Measurements from ENCODE around the gene MYO15A.

Gene MYO15A

DNA sequence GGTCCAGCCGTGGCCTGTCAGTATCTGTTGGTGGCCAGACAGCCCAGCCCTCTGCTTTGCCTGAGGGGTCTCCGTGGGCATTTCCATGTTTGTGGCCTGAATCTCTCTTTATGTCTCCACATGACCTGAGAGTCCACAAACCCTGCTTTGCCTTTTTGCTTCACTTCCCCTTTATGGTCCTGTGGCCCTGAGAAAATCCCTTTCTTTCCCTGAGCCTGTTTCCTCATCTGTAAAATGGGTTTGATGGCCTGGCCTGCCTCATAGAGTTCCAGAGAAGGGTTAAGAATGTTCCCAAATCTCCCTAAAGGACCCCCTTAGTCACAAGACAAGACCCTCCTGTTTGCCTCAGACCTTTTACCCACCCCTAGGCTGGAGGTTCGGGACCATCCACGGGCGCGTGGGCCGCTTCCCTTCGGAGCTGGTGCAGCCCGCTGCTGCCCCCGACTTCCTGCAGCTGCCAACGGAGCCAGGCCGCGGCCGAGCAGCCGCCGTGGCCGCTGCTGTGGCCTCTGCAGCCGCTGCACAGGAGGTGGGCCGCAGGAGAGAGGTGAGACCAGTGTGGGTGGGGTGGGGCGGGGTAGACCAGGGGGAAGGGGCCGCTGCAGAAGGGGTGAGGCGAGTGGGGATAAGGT is 48.9 kb downstream of the MYO15A start:
- DNase-seq (ENCODE audit: low read depth in 1 of 2, low spot score in 1 of 2): no peak

- DNase-seq (ENCODE audit: low read depth in 1 of 2, low spot score in 1 of 2): peak; percentile 83 to 88
These were observed 49.6 kb downstream of the MYO15A start for GRCh38 chr17:18158022-18158600.

DNA sequence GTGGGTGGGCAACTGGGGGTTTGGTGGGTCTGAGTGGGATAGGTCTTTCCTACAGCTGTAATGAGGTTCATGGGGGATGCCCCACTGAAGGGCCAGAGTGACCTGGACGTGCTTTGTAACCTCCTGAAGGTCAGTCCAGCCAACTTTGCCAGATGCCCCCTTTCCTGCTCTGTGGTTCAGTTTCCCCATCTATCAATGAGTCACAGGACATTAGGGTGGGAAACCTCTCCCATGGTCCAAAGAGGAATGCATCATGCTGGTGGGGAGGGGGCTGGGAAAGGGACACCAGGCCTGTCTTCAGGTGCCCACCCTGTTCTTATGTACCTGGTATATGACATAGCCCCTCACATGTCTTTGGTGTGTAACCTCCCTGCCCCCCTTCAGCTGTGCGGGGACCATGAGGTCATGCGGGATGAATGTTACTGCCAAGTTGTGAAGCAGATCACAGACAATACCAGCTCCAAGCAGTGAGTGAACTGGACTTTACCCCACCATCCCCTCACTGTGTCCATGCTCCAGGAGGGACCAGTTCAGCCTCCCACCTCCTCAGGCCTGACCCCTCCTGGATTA is 51.1 kb downstream of the MYO15A start:
- no peak for DNase-seq (ENCODE audit: low read depth in 1 of 2, low spot score in 1 of 2)

GRCh38 chr17:18160128-18160856 is 51.7 kb downstream of the MYO15A start:
- DNase-seq (ENCODE audit: low read depth in 1 of 2, low spot score in 1 of 2): no peak

DNA sequence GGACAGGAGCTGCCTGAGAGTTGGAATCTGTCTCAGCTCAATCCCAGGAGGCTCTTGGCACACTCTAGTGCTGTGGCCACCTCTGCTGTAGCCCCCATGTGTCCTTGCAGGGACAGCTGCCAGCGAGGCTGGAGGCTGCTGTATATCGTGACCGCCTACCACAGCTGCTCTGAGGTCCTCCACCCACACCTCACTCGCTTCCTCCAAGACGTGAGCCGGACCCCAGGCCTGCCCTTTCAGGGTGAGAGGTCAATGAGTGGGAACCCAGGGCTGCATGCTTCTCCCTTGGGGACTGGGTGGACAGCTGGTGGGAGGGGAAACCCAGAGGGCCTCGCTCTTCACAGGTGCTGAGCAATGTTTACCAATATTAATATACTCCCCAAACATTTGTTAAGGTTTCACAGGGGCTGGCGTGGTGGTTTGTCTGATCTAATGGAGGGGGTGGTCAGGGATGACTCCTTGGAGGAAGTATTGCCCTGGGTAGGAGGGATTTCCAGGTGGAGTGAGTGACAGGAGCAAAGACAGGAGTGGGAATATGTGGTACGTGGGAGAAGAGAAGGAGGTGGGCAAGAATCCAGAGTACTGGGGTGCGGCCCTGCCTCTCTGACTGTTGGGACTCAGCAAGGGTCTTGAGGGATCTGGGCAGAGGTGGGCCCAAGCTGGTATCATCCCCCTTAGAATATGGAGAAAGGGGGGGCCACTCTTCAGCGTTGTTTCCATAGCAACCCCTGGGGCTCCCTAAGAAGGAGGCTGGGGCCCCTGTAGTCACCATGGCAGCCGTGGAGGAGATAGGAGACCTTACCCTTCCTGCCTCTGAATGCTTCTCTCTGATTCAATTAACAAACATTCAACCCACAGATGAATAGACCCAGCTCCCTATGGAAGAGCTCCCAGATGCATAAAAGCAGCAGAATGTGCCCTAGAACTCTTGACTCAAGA is 52.9 kb downstream of the MYO15A start:
- DNase-seq (ENCODE audit: low read depth in 1 of 2, low spot score in 1 of 2): no peak

DNA sequence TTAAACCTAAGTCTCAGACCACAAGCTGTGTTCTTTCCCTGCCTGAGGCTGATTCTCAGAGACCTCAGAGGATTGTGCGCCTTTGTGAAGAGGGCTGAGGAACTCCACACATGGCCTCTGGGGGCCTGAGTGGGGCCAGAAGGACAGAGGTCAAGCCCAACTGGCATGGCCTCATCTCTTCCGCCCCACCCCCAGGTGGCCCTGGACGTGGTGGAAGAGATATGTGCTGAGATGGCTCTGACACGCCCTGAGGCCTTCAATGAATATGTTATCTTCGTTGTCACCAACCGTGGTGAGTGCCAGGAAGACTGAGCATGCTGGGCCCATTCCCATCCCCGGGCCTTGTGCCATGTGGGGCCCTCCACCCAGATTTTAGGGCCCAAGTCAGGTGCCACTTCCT is 55.0 kb downstream of the MYO15A start:
- DNase-seq (ENCODE audit: low read depth in 1 of 2, low spot score in 1 of 2): no peak

DNA sequence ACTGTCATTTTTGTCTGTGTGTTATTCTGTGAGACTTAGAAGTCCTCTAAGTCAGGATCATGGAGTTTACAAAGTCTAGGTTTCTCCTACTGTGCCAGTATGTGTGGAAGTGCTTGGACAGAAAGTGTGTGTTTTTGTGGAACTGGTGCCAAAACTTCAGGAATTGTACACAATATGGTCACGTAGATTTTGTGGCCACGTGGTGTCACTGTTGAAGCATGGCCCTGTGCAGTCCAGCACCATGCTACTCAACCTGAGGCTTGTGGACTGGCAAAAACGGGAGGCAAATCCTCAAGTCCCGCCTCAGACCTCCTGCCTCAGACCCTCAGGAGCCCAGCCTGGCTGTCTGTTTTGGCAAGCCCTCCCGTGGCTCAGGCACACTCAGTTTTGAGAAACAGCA is 58.3 kb downstream of the MYO15A start:
- no peak for DNase-seq (ENCODE audit: low read depth in 1 of 2, low spot score in 1 of 2)

GRCh38 chr17:18167421-18167820 is 58.9 kb downstream of the MYO15A start:
- no peak for DNase-seq (ENCODE audit: low read depth in 1 of 2, low spot score in 1 of 2)

- no peak for DNase-seq (ENCODE audit: low read depth in 1 of 2, low spot score in 1 of 2)
These were observed 64.1 kb downstream of the MYO15A start for GRCh38 chr17:18172531-18173278.

DNA sequence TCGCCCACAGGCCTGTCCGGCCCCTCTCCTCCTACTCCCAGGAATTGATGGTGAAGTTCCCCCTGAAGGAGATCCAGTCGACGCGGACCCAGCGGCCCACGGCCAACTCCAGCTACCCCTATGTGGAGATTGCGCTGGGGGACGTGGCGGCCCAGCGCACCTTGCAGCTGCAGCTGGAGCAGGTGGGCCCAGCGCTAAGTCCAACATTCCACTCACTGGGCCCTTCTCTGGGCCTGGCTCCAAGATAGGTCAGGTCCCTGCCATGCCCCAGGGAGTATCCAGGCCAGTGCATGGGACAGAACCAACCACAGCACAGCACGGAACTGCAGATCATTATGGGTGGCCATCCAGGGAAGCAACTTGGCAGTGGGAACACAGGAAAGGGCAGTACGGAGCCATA is 65.2 kb downstream of the MYO15A start:
- DNase-seq (ENCODE audit: low read depth in 1 of 2, low spot score in 1 of 2): no peak

DNA sequence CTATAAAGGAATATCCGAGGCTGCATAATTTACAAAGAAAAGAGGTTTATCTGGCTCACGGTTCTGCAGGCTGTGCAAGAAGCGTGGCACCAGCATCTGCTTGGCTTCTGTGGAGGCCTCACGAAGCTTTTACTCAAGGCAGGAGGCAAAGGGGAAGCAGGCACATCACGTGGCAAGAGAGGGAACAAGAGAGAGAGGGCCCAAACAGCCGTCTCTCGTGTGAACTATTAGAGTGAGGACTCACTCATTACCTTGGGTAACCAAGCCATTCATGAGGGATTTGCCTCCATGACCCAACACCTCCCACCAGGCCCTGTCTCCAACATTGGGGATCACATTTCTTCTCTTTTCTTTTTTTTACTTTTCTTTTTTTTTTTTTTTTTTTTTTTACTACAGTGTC is 67.6 kb downstream of the MYO15A start:
- DNase-seq (ENCODE audit: low read depth in 1 of 2, low spot score in 1 of 2): no peak

GRCh38 chr17:18177133-18177532 is 68.6 kb downstream of the MYO15A start:
- no peak for DNase-seq (ENCODE audit: low read depth in 1 of 2, low spot score in 1 of 2)

GRCh38 chr17:18177722-18178121 is 69.2 kb downstream of the MYO15A start:
- no peak for DNase-seq (ENCODE audit: low read depth in 1 of 2, low spot score in 1 of 2)

DNA sequence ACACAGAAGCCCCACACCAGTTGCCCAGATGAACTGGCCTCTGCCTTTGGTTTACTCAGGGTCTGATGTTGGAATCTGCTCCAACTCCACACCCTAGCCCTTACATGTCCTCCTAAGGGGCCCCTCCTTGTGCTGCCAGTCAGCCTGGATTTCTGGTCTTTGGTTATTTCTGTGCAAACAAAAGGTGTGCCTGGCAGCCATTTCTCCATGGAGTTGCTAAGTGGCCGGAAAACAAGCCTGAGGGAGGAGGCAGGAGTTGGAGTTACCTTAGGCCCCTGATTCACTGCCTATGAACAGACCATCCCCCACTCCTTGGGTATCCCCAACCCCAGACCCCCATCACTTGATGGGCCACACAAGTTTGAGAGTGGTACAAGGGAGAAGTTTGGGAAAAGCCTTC is 70.6 kb downstream of the MYO15A start:
- no peak for DNase-seq (ENCODE audit: low read depth in 1 of 2, low spot score in 1 of 2)

- DNase-seq (ENCODE audit: low read depth in 1 of 2, low spot score in 1 of 2): no peak
These were observed 71.2 kb downstream of the MYO15A start for GRCh38 chr17:18179804-18180203.

- DNase-seq (ENCODE audit: low read depth in 1 of 2, low spot score in 1 of 2): peak in 1 of 2 donors; percentile 10
These were observed 72.8 kb downstream of the MYO15A start for GRCh38 chr17:18181358-18181757.

DNA sequence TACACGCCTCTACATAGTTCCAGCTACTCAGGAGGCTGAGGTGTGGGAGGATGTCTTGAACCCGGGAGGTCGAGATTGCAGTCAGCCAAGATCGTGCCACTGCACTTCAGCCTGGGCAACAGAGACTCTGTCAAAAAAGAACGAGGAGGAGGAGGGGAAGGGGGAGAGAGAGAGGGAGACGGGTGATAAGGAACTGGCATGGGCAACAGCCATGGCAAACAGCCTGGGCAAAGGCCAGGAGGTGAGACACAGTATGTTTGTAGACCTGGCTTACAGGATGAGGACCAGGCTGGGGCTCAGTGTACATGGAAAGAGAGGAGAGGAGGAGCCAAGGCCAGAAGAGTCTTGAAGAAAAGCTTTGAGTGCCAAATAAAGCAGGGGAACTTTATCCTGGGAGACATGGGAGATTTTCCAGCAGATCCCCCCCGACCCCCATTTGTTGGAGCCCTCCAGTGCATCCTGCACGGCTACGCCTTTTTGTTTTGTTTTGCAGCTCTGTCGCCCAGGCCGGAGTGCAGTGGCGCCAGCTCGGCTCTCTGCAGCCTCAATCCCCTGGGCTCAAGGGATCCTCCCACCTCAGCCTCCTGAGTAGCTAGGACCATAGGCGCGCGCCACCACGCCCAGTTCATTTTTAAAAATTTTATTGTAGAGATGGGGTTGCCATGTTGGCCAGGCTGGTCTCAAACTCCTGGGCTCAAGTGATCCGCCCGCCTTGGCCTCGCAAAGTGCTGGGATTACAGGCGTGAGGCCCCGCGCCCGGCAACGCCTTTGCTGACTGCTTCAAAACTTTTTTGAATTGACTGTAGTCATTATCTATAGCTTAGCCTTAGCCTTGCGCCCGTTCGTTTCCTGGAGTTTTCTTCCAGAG is 73.8 kb downstream of the MYO15A start:
- no peak for DNase-seq (ENCODE audit: low read depth in 1 of 2, low spot score in 1 of 2)

- DNase-seq (ENCODE audit: low read depth in 1 of 2, low spot score in 1 of 2): peak; percentile 67 to 75
These were observed 74.4 kb downstream of the MYO15A start for GRCh38 chr17:18182978-18183333.

- DNase-seq (ENCODE audit: low read depth in 1 of 2, low spot score in 1 of 2): peak; percentile 95 to 96
These were observed 75.0 kb downstream of the MYO15A start, which contains the start of gene ALKBH5 for GRCh38 chr17:18183334-18184142. ALKBH5 (plus strand) TSS chr17:18183828; CDS start chr17:18184244, 416 bp downstream.
